ENCODE results near the gene MYRF. TPM values are rescaled to one million over a fixed set of nuclear protein-coding genes. Genes with fewer than 3 reads are reported as not detected.

Gene MYRF
- total and polyA plus RNA-seq, 2 donors (not counting 3 experiments of a cell fraction or from before 2014, with no cell fraction given), result 0.82 to 0.98 TPM

DNA sequence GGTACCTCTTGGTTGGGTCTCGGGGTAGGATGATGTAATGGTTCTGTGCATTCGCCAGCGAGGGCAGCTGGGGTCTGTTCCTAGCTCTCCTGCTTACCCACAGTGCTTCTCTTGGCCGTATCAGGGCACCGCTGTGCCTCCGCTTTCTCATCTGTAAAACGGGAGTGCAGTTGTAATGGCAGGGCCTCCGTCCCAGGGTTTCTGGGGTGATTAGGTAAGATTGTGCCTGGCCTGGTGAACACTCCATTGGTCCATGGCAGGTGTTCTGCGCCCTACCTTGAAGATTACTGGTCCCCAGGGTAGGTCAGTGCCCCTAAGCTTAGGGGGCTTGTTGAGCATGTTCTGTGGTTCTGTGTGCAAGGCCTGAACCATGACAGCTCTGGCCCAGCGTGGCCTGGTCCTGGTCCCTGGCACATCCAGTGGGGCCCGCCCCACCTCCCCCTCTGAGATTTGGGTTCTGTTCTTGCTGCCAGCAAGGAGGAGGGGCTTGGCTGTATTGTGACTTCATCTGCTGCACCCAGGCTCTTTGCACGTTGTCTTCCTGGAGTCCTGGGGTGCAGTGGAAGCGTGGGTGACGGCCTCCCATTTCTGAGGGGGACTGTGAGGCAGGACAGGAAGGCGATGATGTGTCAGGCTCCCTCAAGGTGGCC is 4.9 kb downstream of the MYRF start:
- TF ChIP-seq EZH2 (IDR thresholded peaks at IDR 0.05; ENCODE audit: borderline replicate concordance, low read depth, low read length, severe bottlenecking), result no peak
- no peak for TF ChIP-seq GATA2 (IDR thresholded peaks at IDR 0.05; ENCODE audit: insufficient read depth, insufficient read length, low read depth, low read length)
- TF ChIP-seq, protein P1, sequence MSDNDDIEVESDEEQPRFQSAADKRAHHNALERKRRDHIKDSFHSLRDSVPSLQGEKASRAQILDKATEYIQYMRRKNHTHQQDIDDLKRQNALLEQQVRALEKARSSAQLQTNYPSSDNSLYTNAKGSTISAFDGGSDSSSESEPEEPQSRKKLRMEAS (IDR thresholded peaks at IDR 0.05; ENCODE audit: insufficient read depth, insufficient read length), result no peak
- TF ChIP-seq, protein P2, sequence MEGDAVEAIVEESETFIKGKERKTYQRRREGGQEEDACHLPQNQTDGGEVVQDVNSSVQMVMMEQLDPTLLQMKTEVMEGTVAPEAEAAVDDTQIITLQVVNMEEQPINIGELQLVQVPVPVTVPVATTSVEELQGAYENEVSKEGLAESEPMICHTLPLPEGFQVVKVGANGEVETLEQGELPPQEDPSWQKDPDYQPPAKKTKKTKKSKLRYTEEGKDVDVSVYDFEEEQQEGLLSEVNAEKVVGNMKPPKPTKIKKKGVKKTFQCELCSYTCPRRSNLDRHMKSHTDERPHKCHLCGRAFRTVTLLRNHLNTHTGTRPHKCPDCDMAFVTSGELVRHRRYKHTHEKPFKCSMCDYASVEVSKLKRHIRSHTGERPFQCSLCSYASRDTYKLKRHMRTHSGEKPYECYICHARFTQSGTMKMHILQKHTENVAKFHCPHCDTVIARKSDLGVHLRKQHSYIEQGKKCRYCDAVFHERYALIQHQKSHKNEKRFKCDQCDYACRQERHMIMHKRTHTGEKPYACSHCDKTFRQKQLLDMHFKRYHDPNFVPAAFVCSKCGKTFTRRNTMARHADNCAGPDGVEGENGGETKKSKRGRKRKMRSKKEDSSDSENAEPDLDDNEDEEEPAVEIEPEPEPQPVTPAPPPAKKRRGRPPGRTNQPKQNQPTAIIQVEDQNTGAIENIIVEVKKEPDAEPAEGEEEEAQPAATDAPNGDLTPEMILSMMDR (IDR thresholded peaks at IDR 0.05; ENCODE audit: extremely low read depth in 1 of 2, insufficient read depth in 1 of 2, low read depth in 1 of 2, low read length in 2 of 2), result no peak
- TF ChIP-seq MYC (IDR thresholded peaks at IDR 0.05; ENCODE audit: low read depth, low read length), result no peak
- no peak for TF ChIP-seq JUN (IDR thresholded peaks at IDR 0.05; ENCODE audit: borderline replicate concordance, insufficient read depth, insufficient read length, low read depth)
- TF ChIP-seq FOS (IDR thresholded peaks at IDR 0.05; ENCODE audit: borderline replicate concordance, insufficient read depth, low read length), result no peak
- TF ChIP-seq POLR2A (IDR thresholded peaks at IDR 0.05; ENCODE audit: low read depth, low read length), result no peak
- no peak for TF ChIP-seq POLR2AphosphoS5 (IDR thresholded peaks at IDR 0.05; ENCODE audit: insufficient read depth, low read depth, low read length)
- Histone ChIP-seq H3K79me2 (ENCODE audit: control insufficient read depth, insufficient read depth, low read length) (no peaks in the 10 kb centered on the region), H3K4me2 (ENCODE audit: insufficient read depth, low read length) (no peak overlapping the region), H3K27ac (ENCODE audit: insufficient read depth, low read depth, low read length) (no peak overlapping the region), H3K9ac (replicated peaks; ENCODE audit: extremely low read depth, insufficient read depth, low read length) (no peak overlapping the region), H3K36me3 (ENCODE audit: control insufficient read depth in 2 of 2, extremely low read depth in 1 of 2, insufficient read depth in 2 of 2, low read length in 2 of 2) (no peaks in the 10 kb centered on the region), H3K27me3 (ENCODE audit: control insufficient read depth in 2 of 2, insufficient read depth in 2 of 2, low read length in 2 of 2) (peaks cover 0 to 2% of the 10 kb centered on the region in 2 experiments), H3K4me3 (replicated peaks in 1 of 3; ENCODE audit: insufficient read depth in 1 of 3, low read depth in 1 of 3, low read length in 3 of 3) (no peak overlapping the region), H3K9me1 (replicated peaks; ENCODE audit: control insufficient read depth, extremely low read depth, insufficient read depth, low read length) (no peaks in the 10 kb centered on the region), H3K9me3 (replicated peaks; ENCODE audit: control insufficient read depth, insufficient read depth, low read length) (no peaks in the 10 kb centered on the region), H4K20me1 (replicated peaks; ENCODE audit: control insufficient read depth, extremely low read depth, insufficient read depth, low read length) (no peaks in the 10 kb centered on the region), H3K4me1 (ENCODE audit: control insufficient read depth, extremely low read depth, insufficient read depth, low read length) (peaks cover 12% of the 10 kb centered on the region), H2AFZ (ENCODE audit: low read depth, low read length) (no peak overlapping the region)
- ChIA-PET CTCF (interaction anchor here (0.8 to 1.8 kb wide), 3 partner anchors 10 to 20 kb away, joined by 3 to 8 read pairs (median 4); no protein-coding TSS in a partner anchor), POLR2A (no interaction called here)
- FAIRE-seq (no peak), DNase-seq (ENCODE audit: low read depth, low spot score) (no peak)
- dilution Hi-C loops (cut with MboI; ENCODE audit: extremely low pct_ligation_motif_present, low sequenced_read_pairs) (no loop called here), intact Hi-C loops (cut with micrococcal nuclease) (no loop called here)
- BruUV-seq (replicated peaks), result no TSS peak
